Measurements from ENCODE around the gene TMSB4X. TPM values are rescaled to one million over a fixed set of nuclear protein-coding genes. Genes with fewer than 3 reads are reported as not detected.
"Not testable (repeated sequence)": the region's sequence is repeated elsewhere in the genome, so short reads cannot be mapped to it uniquely, and the experiment has no call there.

The TMSB4X gene
- total RNA-seq, 2 donors from 2014 or later: 3,954 to 4,090 TPM

- intact Hi-C loops (cut with DNase I): no loop called here
Observed at GRCh38 chrX:12951595-12951975, 23.3 kb upstream of the TMSB4X start.

DNA sequence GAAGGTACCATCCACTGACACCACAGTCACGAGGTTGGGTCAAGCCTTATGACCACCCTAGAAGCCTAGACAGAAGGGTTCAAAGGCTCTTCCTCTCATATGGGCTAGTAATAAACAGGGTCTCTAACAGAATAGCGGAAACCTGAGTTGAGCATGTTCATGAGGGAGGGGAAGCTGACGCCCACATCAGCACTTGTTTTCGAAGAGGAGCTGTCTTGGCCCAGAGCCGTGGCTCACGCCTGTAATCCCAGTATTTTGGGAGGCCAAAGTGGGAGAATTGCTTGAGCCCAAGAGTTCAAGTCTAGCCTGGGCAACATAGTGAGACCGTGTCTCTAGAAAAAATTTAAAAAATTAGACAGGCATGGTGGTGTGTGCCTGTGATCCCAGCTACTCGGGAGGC, 21.5 kb upstream of the TMSB4X start:
- DNase-seq (ENCODE audit: low spot score): no peak
- intact Hi-C loops (cut with DNase I): no loop called here

More at GRCh38 chrX:12951595-12951975, 23.3 kb upstream of the TMSB4X start:
- no peak for DNase-seq (ENCODE audit: low spot score)

DNA sequence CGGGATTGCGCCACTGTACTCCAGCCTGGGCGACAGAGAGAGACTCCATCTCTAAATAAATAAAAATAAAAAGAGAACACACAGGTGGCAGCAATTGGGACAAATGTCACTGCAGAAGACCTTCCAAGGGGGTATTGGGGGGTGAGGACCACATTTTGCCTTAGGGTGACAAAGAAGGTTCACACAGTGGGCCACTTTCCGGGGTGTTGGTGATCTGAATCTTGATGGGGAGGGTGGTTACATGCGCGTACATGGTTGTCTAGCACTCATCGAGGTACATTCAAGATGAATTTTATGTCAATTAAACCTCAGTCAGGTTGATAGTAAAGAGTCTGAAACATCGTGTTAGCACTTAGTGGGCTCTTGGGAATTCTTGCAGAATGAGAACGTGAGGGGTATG, 20.5 kb upstream of the TMSB4X start:
- no peak for DNase-seq (ENCODE audit: low spot score)
- intact Hi-C loops (cut with DNase I): no loop called here

DNA sequence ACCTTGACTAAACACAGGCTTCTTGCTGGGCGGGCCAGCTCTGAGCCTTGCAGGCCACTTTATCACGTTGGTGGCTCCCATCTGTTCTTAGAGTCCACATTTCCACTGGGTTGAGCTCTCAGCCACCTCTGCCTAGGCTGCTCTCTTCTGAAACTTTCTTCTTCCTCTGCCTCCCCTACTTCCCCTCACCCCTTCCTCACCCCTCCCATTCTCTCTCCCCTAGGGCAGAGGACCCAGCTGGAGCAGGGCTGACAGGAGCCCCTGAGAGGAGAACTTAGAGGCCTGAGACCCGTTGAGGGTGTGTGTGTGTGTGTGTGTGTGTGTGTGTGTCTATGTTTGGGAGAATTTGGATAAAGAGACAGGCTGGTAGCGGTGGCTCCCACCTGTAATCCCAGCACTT, 19.9 kb upstream of the TMSB4X start:
- no peak for DNase-seq (ENCODE audit: low spot score)
- intact Hi-C loops (cut with DNase I): no loop called here

- intact Hi-C loops (cut with DNase I): no loop called here
- DNase-seq (ENCODE audit: low spot score): peak; percentile 87
Observed at GRCh38 chrX:12955882-12956703, 18.8 kb upstream of the TMSB4X start.

DNA sequence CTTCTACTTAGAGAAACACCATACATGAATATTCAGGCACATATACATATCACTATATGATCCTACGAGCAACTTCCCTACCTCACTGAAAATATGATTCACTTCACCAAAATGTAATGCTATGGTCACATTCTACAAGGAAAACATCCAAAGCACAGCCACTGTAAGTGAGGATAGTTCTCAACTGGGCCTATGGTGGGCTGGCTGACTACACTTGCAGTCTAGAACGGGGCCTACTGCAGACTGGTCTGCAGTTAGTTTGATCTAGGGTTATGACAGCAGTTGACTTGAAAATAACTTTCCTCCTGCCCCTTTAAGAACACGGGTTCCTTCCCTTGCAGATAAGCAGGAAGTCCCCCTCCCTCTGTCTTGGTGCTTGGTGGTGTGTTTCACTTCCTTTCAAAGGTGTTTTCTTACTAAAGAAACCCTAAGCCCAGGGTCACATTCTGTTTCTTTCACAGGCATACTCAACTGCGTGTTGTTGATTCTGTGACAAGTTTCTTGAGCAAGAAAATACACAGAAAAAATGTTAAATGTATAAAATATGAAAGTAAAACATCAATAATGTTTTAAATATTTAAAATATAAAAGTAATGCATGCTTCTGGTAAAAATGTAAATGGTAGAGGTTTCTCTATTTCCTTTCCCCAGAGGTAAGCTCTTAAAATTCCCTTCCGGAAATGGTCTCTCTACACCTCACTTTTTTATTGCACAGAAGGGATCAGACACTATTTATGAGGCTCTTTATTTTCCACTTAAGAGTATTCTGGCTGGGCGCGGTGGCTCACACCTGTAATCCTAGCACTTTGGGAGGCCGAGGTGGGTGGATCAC, 18.0 kb upstream of the TMSB4X start:
- no peak for DNase-seq (ENCODE audit: low spot score)
- intact Hi-C loops (cut with DNase I): no loop called here

DNA sequence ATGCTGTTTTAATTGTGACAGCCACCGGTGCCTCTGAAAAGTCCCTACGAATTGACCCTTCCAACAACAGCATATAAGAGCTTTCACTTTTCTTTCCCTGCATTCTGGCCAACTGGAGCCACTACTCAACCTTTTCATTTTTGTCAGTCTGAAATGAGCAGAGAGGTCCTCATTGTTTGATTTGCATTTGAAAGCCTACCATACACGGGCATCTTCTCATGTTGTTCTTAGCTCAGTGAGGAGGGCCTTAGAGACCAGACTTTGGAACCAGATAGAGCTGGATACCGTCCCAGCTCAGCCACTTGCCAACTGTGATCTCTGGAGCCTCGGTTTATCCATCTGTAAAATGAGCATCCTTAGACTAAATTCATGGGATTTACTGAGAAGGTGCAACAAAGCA, 16.9 kb upstream of the TMSB4X start:
- DNase-seq (ENCODE audit: low spot score): no peak
- intact Hi-C loops (cut with DNase I): no loop called here

- intact Hi-C loops (cut with DNase I): no loop called here
- DNase-seq (ENCODE audit: low spot score): no peak
Observed at GRCh38 chrX:12958461-12958860, 16.4 kb upstream of the TMSB4X start.

GRCh38 chrX:12961196-12961718, 13.7 kb upstream of the TMSB4X start:
- intact Hi-C loops (cut with DNase I): no loop called here
- no peak for DNase-seq (ENCODE audit: low spot score)

DNA sequence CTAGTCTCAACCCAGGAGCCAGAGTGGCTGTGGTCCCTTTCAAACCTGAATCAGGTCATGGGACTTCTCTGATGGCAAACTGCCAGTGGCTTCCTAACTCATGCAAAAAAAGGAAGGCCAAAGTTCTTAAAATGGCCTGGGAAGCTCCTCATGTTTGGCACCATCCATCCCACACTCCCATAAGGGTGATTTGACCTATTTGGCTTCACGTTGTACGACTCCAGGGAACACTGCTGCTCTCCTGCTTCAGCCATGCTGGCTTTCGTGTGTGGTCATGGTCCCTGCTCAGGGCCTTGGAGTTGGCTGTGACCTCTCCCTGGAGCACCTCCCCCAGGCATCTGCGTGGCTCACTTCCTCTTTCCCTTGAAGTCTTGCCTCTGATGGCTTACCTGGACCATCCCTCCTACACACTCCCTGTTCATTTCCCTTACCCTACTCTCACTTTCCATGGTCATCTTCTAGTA, 12.8 kb upstream of the TMSB4X start:
- no peak for DNase-seq (ENCODE audit: low spot score)
- intact Hi-C loops (cut with DNase I): no loop called here

DNA sequence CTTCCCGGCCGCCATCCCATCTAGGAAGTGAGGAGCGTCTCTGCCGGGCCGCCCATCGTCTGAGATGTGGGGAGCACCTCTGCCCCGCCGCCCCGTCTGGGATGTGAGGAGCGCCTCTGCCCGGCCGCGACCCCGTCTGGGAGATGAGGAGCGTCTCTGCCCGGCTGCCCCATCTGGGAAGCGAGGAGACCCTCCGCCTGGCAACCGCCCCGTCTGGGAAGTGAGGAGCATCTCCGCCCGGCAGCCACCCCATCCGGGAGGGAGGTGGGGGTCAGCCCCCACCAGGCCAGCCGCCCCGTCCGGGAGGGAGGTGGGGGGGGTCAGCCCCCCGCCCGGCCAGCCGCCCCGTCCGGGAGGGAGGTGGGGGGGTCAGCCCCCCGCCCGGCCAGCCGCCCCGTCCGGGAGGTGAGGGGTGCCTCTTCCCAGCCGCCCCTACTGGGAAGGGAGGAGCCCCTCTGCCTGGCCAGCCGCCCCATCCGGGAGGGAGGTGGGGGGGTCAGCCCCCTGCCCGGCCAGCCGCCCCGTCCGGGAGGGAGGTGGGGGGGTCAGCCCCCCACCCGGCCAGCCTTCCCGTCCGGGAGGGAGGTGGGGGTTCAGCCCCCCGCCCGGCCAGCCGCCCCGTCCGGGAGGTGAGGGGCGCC, 11.6 kb upstream of the TMSB4X start:
- intact Hi-C loops (cut with DNase I): not testable (repeated sequence)

DNA sequence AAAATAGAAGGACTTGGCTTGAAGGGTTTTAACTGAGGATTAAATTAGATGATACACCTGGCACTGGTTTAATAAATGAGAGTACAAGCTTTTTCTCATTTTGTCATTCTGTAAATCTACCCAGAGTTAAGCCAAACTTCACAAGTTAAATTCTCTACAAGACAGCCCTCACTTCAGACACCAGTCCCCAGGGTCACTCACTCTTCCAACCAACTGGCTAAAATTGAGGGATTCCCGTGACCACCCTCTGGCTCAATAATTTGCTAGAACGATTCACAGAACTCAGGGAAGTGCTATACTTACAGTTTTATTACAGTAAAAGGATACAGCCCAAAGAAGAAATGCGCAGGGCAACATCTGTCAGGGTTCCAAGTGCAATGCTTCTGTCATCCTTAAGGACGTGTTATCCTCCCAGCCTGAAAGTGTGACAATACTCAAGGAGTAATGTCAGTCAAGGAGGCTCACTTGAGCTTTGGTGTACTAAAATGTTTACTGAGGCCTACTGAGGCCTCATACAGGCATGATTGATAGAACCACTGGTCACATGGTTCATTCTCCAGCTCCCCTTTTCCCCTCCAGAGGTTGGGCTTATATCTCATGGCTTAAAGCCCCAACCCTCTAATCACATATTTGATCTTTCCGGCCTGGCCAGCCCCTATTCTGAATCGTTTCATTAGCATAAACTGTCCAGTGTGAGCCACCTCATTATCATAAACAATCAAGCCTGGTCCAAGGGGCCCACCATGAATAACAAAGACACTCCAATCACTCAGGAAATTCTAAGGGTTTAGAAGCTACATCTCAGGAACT, 9.6 kb upstream of the TMSB4X start:
- intact Hi-C loops (cut with DNase I): no loop called here
- no peak for DNase-seq (ENCODE audit: low spot score)

More for the DNA sequence above, 11.6 kb upstream of the TMSB4X start:
- DNase-seq (ENCODE audit: low spot score): not testable (repeated sequence)

GRCh38 chrX:12966151-12966550, 8.8 kb upstream of the TMSB4X start:
- intact Hi-C loops (cut with DNase I): no loop called here
- DNase-seq (ENCODE audit: low spot score): no peak

DNA sequence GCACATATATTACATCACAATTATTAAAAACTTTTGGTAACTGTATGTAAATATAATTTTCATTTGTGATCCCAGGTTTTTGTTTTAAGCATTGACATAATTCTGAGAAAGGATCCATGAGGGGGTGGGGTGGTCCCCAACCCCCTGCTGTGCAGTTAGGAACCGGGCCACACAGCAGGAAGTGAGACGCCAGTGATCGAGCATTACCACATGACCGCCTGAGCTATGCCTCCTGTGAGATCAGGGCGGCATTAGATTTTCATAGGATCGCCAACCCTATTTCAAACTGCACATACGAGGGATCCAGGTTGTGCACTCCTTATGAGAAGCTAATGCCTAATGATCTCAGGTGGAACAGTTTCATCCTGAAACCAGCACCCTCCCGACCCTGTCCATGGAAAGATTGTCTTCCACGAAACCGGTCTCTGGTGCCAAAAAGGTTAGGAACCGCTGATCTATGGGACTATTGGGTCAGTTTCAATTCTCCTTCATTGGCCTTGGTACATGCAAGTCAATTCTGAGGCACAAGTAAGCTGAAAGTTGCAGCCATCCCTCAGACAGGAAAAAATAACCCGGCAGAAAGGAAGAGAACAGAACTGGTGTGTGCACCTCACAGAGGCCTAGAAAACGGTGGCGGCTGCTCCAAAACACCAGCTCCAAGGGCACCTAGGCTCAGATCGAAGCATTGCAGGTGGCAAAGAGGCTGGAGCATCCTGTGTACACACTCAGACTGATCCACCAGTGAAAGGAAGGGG, 7.0 kb upstream of the TMSB4X start:
- no peak for DNase-seq (ENCODE audit: low spot score)
- intact Hi-C loops (cut with DNase I): no loop called here

GRCh38 chrX:12970691-12971202, 4.2 kb upstream of the TMSB4X start:
- no peak for DNase-seq (ENCODE audit: low spot score)
- intact Hi-C loops (cut with DNase I): loop anchor here in 1 of 2 donors (5.0 kb wide), 1 partner anchor 517 kb away; no protein-coding TSS in a partner anchor

- DNase-seq (ENCODE audit: low spot score): no peak
- intact Hi-C loops (cut with DNase I): loop anchor here in 1 of 2 donors (5.0 kb wide), 1 partner anchor 516 kb away; no protein-coding TSS in a partner anchor
Observed at GRCh38 chrX:12971282-12972003, 3.5 kb upstream of the TMSB4X start.

GRCh38 chrX:12972243-12972642, 2.7 kb upstream of the TMSB4X start:
- no peak for DNase-seq (ENCODE audit: low spot score)
- intact Hi-C loops (cut with DNase I): loop anchor here in 1 of 2 donors (5.0 kb wide), 1 partner anchor 515 kb away; no protein-coding TSS in a partner anchor

Measured in posterior vena cava (tissue), 2 donors.